HUDEP-2 (cell line): ENCODE data around the gene VGF.
A peak's percentile ranks its signal among the peaks of the same experiment; 100 is the strongest.
"Not testable (repeated sequence)": the region's sequence is repeated elsewhere in the genome, so short reads cannot be mapped to it uniquely, and the experiment has no call there.

Experiments
- DNase-seq, 76 experiments: peaks; one replicate each; lab custom pipeline; 2025; ENCODE audit not compliant: unreplicated experiment in 76 of 76; lab: John Stamatoyannopoulos, UW

Gene VGF

GRCh38 chr7:101165075-101165957, at the start of gene VGF:
TSS of gene VGF (minus strand) at chr7:101165569. CDS start at chr7:101164843, 726 bp downstream.
- peak in 75 of 76 experiments; percentile 6 to 96 (median 90) for DNase-seq

DNA sequence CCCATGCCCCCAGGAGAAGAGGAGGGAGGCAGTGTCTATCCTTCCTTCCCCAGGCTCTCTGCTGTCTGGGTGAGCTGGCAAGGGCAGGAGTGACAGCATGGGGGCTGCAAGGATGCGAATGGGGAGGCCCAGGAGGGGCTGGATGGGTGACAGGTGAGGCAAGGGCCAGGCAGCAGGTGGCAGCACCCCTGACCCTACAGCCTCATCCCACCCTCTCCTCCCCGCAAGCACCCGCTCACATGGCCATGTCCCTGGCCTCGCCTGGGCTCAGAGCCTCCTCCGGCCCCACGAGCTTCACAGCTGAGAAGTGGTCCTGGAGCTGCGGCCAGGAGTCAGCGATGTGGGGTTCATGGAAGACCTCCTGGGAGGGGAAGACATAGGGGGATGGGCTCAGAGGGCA, 46.6 kb upstream of the VGF start:
- no peak for DNase-seq

- DNase-seq = no peak
These were observed 46.1 kb upstream of the VGF start for GRCh38 chr7:101211501-101211900.

DNA sequence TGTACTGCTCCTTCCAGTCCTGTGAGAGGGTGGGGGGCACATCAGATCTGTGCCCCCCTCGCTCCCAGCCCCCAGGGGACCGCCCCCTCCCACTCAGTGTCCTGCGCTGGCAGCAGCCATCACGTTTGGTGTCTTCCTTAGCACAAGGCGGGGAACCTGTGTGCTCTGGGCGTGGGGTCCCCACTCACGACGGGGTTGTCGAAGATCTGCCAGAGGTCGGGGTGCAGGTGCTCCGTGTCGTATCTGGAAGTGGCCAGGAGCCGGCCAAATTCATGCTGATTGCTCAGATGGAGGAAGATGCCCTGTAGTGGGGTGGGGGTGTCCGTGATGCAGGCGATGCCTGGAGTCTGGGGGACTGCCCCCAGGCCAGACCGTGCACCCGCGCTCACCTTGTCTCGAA, 44.8 kb upstream of the VGF start:
- DNase-seq = no peak

GRCh38 chr7:101208794-101209193, 43.4 kb upstream of the VGF start:
- no peak for DNase-seq

DNA sequence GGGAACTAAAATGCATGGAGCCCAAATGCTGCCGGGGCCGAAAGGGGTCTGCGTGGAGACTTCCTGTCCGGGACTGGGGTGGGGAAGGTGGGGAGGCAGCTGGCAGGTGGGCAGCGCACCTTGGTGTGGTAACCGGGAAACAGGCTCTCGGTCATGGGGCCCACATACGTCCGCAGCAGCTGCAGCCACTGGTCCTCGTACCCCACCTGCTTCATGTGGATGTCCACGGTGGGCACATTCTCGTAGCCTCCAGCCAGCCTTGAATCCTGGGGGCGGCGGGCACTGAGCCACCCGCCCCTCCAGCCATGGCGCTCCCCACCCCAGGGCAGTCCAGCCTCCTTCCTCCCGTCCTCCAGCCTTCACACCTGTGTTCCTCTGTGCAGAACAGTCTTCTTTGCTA, 42.1 kb upstream of the VGF start:
- DNase-seq = no peak

GRCh38 chr7:101206665-101207042, 41.3 kb upstream of the VGF start:
- DNase-seq = no peak

- DNase-seq = no peak
These were observed 40.7 kb upstream of the VGF start for GRCh38 chr7:101205901-101206664.

DNA sequence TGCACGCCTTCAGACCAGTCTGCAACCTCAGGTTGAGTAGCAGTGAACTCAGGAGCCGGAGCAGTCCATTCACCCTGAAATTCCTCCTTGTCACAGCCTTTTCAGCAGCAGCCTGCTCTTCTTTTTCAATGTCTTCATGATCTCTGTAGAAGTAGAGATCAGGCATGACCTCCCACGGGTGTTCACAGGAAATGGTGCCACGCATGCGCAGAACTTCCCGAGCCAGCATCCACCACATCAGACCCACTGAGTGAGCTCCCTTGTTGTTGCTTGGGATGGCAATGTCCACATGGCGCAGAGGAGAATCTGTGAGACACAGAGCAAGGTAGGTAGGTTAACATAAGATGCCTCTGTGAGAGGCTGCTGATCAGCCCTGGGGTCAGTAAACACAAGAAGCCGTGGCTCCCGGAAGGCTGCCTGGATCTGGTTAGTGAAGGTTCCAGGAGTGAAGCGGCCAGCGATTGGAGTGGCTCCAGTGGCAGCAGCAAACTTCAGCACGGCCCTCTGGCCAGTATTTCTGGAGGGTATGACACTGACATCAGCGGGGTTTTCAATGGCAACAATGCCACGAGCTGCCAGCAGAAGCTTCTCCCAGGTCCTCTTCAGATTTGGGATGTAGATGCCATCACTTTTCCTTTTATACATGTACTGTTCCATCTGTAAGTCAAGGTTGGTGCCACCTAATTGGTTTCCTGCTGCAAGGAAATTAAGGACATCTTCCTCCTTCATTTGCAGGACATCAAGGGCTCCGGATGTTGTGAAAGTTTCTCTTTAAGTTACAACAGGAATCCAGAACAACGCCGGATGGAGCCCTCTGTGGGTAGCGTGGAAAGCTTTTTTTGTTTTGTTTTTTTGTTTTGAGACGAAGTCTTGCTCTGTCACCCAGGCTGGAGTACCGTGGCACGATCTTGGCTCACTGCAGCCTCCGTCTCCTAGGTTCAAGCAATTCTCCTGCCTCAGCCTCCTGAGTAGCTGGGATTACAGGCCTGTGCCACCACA, 38.7 kb upstream of the VGF start:
- not testable (repeated sequence) for DNase-seq

GRCh38 chr7:101202603-101202918, 37.2 kb upstream of the VGF start:
- no peak for DNase-seq

GRCh38 chr7:101201695-101202602, 36.6 kb upstream of the VGF start:
- DNase-seq = no peak

DNA sequence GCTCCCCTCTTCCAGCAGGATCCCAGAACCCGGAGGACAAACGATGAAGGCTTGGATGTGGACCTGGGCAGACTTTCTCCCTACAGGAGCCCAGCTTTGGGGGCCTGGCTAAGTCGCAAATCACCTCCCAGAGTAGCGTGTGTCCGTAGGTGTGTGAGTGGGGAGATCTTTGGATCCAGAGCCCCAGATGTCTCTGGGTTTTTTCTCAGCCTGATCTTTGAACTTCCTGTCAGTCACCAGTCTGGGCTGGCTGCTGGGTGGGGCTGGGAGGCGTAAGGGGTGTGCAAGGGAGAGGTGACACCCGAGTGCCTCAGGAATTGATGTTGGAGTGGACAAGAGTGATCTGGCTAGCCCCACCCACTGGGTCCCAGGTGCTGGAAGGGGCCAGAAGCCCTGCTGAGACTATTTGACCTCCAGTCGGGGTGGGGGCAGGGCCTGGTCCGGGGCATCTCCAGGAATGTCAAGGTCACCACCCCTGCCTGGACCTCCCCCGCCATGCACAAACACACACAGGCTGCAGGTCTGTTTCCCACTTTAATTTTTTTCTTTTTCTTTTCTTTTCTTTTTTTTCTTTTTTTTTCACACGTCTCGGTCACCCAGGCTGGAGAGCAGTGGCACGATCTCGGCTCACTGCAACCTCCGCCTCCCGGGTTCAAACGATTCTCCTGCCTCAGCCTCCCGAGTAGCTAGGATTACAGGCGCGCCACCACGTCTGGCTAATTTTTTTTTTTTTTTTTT, 35.7 kb upstream of the VGF start, which contains the start of gene MOGAT3:
TSS of gene MOGAT3 (minus strand) at position 175 of the 738 bp plus-strand sequence. CDS start 182 bp downstream, outside the sequence.
- DNase-seq = peak in 1 of 76 experiments; percentile 2

- no peak for DNase-seq
These were observed 35.1 kb upstream of the VGF start for GRCh38 chr7:101200504-101200861.

- DNase-seq = not testable (repeated sequence)
These were observed 34.2 kb upstream of the VGF start for GRCh38 chr7:101199522-101199921.

- DNase-seq = no peak
These were observed 33.1 kb upstream of the VGF start for GRCh38 chr7:101198476-101198875.

- no peak for DNase-seq
These were observed 32.6 kb upstream of the VGF start for GRCh38 chr7:101197991-101198390.

DNA sequence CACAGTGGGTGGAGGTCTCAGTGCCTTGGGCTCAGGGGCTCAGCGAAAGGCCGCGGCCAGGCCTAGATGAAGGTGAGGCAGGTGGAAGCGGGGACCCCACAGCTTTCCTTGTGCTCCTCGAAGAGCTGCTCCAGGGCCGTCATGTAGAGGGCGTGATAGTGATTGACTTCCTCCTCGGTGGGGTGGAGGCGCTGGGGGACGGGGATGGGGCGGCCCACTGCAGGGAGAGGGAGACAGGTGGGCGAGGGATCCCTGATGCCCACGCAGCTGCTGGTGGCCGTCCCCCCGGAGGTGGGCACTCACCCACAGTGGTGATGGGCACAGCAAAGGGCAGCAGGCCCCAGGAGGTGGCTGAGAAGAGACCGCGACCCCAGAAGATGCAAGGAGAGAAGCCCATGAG, 30.5 kb upstream of the VGF start:
- no peak for DNase-seq

DNA sequence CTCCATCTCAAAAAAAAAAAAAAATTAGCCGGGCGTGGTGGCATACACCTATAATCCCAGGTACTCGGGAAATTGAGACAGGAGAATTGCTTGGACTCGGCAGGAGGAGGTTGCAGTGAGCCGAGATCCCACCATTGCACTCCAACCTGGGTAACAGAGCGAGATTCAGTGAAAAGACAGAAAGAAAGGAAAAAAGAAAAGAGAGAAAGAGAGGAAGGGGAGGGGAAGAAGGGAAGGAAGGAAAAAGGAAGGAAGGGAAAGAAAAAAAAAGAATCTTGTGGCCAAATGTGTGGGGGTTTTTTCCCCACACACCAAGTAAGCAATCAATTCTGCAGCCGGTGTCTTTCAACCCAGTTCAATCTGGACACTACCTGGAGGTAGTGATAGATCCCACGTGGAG, 23.7 kb upstream of the VGF start:
- DNase-seq = no peak

DNA sequence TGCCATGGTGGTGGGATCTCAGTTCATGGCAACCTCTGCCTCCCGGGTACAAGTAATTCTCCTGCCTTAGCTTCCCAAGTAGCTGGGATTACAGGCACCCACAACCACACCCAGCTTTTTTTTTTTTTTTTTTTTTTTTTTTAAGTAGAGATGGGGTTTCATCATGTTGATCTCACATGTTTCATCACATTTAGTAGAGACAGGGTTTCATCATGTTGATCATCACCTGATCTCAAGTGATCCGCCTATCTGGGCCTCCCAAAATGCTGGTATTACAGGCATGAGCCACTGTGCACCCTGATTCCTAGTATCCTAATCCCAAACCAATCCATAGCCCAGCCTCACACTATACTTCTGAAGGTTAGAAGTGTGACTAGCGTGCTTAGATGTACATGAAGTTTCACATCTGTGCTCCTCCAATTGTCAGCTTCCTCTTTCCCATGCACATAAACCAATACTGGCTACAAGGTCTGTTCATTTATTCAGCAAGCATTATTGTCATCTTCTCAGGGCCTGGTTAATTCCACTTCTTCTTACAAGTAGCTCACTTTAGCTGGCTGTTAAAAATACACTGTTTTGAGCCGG, 21.6 kb upstream of the VGF start:
- DNase-seq = no peak
